Fibroblast of peridontal ligament (primary cell): ENCODE results near the gene C1QTNF9.
"Not testable (repeated sequence)": the region's sequence is repeated elsewhere in the genome, so short reads cannot be mapped to it uniquely, and the experiment has no call there.

Experiments used
- DNase-seq: peaks from one replicate; pipeline ENCODE4 v3.0.0-alpha.2; 2010; ENCODE audit errors: extremely low read depth

C1QTNF9 gene

DNA sequence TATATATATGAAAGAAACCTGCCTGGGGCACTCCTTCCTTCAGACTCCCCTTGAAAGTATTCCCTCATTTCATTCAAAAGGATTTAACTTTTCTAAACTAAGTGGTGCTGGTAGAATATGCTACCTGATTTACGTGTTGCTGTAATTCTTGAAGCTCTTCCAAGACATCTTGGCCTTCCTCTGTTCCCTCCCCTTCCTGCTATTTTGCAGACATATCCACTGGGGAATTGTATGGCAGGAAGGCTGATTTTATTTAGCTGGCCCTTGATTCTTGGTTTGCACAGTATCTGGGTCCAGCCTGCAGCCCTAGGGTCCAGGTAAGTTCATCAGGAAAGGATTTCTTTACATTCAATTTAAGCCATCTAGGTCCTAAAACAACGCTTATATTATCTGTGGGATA, at the start of gene C1QTNF9:
Gene C1QTNF9 (plus strand): TSS at position 281 of the 400 bp plus-strand sequence. CDS start 6,424 bp downstream, outside the sequence.
- not testable (repeated sequence) for DNase-seq

GRCh38 chr13:24261566-24261965, 47.8 kb upstream of the C1QTNF9 start:
- no peak for DNase-seq

- peak; percentile 33 for DNase-seq
Observed at GRCh38 chr13:24263632-24264031, 45.7 kb upstream of the C1QTNF9 start.

DNA sequence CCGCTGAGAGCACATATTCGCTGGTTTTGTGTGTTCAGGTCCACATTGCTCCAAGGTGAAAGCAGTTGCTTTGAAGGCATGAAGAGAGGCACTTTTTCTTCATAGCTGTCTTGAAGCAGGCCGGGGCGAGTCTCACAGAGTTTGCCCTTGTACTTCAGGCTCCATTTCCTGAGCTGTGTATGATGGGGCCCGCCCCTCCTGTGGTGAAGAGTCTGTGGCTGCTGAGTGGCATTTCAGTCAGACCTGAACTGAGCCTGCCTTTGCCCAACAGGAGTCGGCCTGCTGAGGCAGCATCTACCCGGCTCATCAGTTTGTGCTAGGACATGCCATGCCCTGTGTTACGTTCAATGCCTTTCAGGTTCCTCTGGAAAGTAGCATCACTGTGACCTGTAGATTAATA, 44.4 kb upstream of the C1QTNF9 start:
- no peak for DNase-seq

DNA sequence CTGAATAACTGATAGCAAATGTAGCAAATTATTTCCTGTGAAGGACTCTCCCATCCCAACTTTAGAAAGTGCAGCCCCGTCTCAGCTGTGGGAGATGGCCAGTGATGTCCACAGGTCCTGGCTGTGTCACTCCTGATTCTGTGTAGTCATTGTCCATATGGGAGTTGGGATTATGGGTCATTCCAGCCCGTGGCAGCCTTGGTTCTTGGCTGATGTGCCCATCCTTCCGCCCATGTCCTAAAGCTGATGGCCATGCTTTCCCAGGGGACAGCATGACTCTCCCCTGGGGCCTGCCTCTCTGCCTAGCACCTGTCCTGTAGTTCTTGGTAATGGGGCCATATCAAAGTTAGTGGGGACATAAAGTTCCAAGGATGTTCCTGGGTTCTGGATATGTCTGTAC, 43.9 kb upstream of the C1QTNF9 start:
- no peak for DNase-seq

DNA sequence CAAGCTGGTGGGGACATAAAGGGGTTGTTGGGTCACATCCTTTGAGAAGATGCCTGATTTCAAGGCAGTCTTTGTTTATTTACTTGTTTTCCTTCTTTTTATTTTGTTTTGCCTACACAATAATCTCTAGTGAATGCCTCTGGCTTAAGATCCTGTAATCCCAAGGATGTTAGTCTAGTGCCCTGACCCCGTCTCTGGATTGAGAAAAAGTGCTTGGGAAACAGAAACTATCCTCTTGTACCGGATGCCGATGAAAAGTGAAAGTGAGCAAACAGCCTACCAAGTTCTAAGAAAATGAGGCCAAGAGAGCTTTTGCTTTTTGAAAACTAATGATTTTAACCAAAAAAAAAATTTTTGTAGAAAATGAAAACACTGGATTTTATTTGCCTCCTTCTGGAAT, 42.1 kb upstream of the C1QTNF9 start:
- DNase-seq = peak; percentile 76

DNA sequence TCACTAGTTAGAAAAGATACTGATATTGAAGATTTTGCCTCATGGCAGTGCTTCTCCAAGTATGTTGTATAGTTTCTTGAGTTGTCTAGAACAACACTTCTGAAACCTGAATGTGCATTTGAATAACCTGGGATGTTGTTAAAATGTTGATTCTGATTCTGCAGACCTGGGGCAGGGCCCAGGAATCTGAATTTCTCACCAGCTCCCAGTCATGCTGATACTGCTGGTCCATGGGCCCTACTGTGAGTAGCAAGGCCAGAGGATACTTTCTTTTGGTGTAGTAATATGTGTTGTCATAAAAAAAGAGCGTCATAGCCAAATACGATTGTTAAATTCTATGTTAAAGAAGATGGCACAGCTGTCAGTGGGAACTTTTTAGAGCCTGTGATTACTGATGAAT, 41.6 kb upstream of the C1QTNF9 start:
- DNase-seq = no peak

GRCh38 chr13:24269821-24270220, 39.6 kb upstream of the C1QTNF9 start:
- peak; percentile 34 for DNase-seq

- DNase-seq = peak; percentile 64
Observed at GRCh38 chr13:24270639-24271141, 38.7 kb upstream of the C1QTNF9 start.

- DNase-seq = no peak
Observed at GRCh38 chr13:24271231-24271600, 38.2 kb upstream of the C1QTNF9 start.

DNA sequence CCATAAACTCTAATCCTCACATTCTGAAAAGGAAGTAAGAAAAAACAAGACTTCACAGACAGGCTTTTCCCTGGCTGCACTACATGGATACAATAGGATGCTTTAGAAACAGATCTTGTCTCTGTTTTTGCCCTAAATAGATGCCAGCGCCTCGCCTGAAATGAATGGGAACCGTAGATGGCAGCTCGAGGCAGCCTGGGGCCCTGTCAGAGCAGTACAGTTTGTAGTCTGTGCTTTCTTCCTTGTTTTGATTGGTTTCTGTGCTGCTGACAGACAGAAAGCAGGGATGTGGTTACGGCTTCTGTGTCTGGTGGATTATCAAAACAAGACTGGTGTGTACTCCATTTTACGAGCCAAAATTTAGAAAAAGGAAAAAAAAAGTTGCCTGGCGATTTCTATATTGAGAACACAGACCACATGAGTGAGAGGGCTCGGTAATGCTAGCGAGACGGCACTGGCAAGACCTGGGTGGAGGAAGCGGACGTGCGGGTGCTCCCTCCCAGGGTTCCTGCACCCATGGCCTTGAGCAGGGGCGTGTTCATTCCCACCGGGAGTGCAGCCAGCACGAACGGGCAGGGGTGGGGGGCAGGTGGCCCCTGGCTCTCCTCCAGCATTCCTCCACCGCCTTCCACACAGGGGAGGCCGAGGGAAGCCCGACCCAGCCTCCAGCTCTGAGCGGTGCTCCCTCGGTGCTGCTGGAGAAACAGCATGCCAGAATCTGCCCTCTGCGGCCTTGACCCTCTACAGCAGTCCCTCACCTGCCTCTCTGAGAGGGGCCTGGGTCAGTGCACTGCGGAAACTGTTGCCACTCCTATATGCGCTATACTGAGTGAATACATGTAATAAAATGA, 37.6 kb upstream of the C1QTNF9 start:
- peak; percentile 81 for DNase-seq

GRCh38 chr13:24272452-24273161, 36.8 kb upstream of the C1QTNF9 start:
- DNase-seq = no peak

- no peak for DNase-seq
Observed at GRCh38 chr13:24273926-24274325, 35.5 kb upstream of the C1QTNF9 start.

GRCh38 chr13:24274452-24275021, 34.8 kb upstream of the C1QTNF9 start:
- DNase-seq = no peak

DNA sequence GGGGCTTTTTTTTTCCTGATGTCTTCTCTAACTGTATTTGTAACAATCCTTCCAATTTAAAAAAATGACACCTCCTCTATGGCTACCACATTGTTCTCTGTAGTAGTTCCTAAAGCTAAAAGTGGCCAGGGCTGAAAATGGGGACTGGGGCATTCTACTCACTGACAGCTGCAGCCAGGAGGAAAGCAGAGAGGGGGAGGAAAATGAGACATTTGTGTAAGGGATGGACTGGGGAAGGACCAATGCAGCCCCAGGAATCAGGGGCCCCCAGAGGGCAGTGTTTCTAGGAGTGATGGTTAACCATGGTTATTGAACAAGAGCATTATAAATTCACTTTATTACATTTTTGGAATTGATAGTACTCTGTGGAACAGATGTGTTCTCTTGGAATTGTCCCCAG, 34.3 kb upstream of the C1QTNF9 start:
- DNase-seq = no peak

DNA sequence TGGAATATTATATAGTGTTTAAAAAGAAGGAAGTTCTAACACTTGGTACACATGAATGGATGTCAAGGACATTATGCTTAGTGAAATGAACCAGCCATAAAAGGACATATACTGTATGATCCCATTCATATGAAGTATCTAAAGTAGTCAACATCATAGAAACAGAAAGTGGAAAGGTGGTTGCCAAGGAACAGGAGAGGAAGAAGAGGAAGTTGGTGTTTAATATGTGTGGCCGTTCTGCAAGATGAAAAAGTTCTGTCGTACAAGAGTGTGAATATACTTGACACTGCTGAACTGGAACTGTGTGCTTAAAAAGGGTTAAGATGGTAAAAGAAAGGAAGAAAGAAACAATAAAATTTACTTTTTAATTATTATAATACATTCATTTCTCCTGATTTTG, 33.1 kb upstream of the C1QTNF9 start:
- no peak for DNase-seq

- DNase-seq = no peak
Observed at GRCh38 chr13:24276861-24277260, 32.5 kb upstream of the C1QTNF9 start.

- DNase-seq = no peak
Observed at GRCh38 chr13:24277761-24278160, 31.6 kb upstream of the C1QTNF9 start.

- no peak for DNase-seq
Observed at GRCh38 chr13:24279327-24280110, 29.9 kb upstream of the C1QTNF9 start.

DNA sequence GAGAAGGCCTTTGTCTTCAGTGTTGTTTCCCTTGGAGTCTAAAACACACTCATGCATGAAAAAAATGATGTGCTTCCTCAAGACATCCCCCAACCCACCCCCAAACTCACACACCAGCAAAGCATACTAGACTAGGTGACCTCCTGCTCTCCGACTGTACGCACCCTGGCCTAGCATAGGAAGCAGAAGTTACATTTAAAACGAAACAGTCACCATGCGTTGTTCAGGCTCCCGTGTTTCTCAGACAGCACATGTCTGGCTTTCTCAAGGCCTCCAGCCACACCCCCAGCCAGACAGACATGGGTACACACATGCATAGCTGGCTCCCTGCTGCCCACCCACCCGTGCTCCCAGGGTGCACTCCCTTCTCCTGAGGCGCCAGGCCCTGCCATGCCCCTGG, 28.7 kb upstream of the C1QTNF9 start:
- DNase-seq = no peak

GRCh38 chr13:24281188-24282008, 28.0 kb upstream of the C1QTNF9 start:
- DNase-seq = no peak
